GM19035 (cell line): ENCODE results near the gene FUCA2.
A peak's percentile ranks its signal among the peaks of the same experiment; 100 is the strongest.
"Not testable (repeated sequence)": the region's sequence is repeated elsewhere in the genome, so short reads cannot be mapped to it uniquely, and the experiment has no call there.

Experiments
- ATAC-seq: cut with Tn5 transposase; IDR thresholded peaks from one replicate; pipeline ENCODE4 v1.9.1; 2021; ENCODE audit not compliant: unreplicated experiment

The FUCA2 gene

GRCh38 chr6:143536866-143537691, 25.6 kb upstream of the FUCA2 start:
- peak; percentile 62 for ATAC-seq

GRCh38 chr6:143536461-143536865, 24.9 kb upstream of the FUCA2 start:
- ATAC-seq = peak; percentile 74

GRCh38 chr6:143535189-143535614, 23.7 kb upstream of the FUCA2 start:
- ATAC-seq = no peak

GRCh38 chr6:143531720-143532499, 20.4 kb upstream of the FUCA2 start:
- no peak for ATAC-seq

GRCh38 chr6:143529095-143529494, 17.6 kb upstream of the FUCA2 start:
- ATAC-seq = no peak

GRCh38 chr6:143528164-143528811, 16.8 kb upstream of the FUCA2 start:
- ATAC-seq = no peak

GRCh38 chr6:143527677-143528076, 16.2 kb upstream of the FUCA2 start:
- ATAC-seq = no peak

GRCh38 chr6:143525356-143525755, 13.8 kb upstream of the FUCA2 start:
- no peak for ATAC-seq

GRCh38 chr6:143522039-143522600, 10.6 kb upstream of the FUCA2 start:
- no peak for ATAC-seq

GRCh38 chr6:143517447-143517773, 5.9 kb upstream of the FUCA2 start:
- no peak for ATAC-seq

- ATAC-seq = no peak
These were observed 5.3 kb upstream of the FUCA2 start for GRCh38 chr6:143516690-143517446.

GRCh38 chr6:143515766-143516355, 4.3 kb upstream of the FUCA2 start:
- ATAC-seq = no peak

GRCh38 chr6:143515061-143515760, 3.7 kb upstream of the FUCA2 start:
- no peak for ATAC-seq

- no peak for ATAC-seq
These were observed 1.9 kb upstream of the FUCA2 start for GRCh38 chr6:143513410-143513809.

GRCh38 chr6:143510326-143510725, 1.2 kb downstream of the FUCA2 start:
- not testable (repeated sequence) for ATAC-seq

GRCh38 chr6:143507358-143508145, 4.0 kb downstream of the FUCA2 start:
- peak; percentile 27 for ATAC-seq

GRCh38 chr6:143506620-143507019, 4.9 kb downstream of the FUCA2 start:
- ATAC-seq = no peak

GRCh38 chr6:143506199-143506598, 5.3 kb downstream of the FUCA2 start:
- ATAC-seq = no peak

GRCh38 chr6:143505537-143505936, 6.0 kb downstream of the FUCA2 start:
- ATAC-seq = no peak
